MM.1S (cell line): ENCODE data around the gene ANKS1B.
"Not testable (repeated sequence)": the region's sequence is repeated elsewhere in the genome, so short reads cannot be mapped to it uniquely, and the experiment has no call there.

Source experiments
- DNase-seq: peaks from one replicate; pipeline ENCODE4 v3.0.0-alpha.2; 2015
- H2AFZ ChIP-seq: fragments of 300-600 bp; sonication (generic); 2 replicates; pipeline ENCODE4 v1.6.0; 2016; ENCODE audit warnings: antibody characterized with exemption, low read length
- H3F3A ChIP-seq: fragments of 300-600 bp; sonication (generic); 2 replicates; pipeline ENCODE4 v1.6.1; 2016; ENCODE audit warnings: mild to moderate bottlenecking, antibody characterized with exemption, low read length, moderate library complexity, mixed read lengths; ENCODE audit not compliant: insufficient read depth
- H3K27ac ChIP-seq: fragments of 300-600 bp; sonication (generic); 2 replicates; pipeline ENCODE4 v1.5.1; 2016; ENCODE audit warnings: mild to moderate bottlenecking, low read length
- H3K27me3 ChIP-seq: fragments of 300-600 bp; sonication (generic); replicated peaks from 2 replicates; pipeline ENCODE4 v1.6.0; 2016; ENCODE audit warnings: low read length; ENCODE audit not compliant: insufficient read depth
- H3K36me3 ChIP-seq: fragments of 300-600 bp; sonication (generic); replicated peaks from 2 replicates; pipeline ENCODE4 v1.6.1; 2016; ENCODE audit warnings: mild to moderate bottlenecking, low read length, mixed read lengths; ENCODE audit not compliant: insufficient read depth
- H3K4me1 ChIP-seq: fragments of 300-600 bp; sonication (generic); 2 replicates; pipeline ENCODE4 v1.6.1; 2016; ENCODE audit warnings: low read length, mixed read lengths
- H3K4me2 ChIP-seq: fragments of 300-600 bp; sonication (generic); 2 replicates; pipeline ENCODE4 v1.6.0; 2016; ENCODE audit warnings: low read depth, low read length
- H3K4me3 ChIP-seq: fragments of 300-600 bp; sonication (generic); 2 replicates; pipeline ENCODE4 v1.5.1; 2016; ENCODE audit warnings: low read length, mixed read lengths
- H3K79me2 ChIP-seq: fragments of 300-600 bp; sonication (generic); 2 replicates; pipeline ENCODE4 v1.6.1; 2016; ENCODE audit warnings: mixed run types, low read length, mixed read lengths
- H3K9ac ChIP-seq: fragments of 300-600 bp; sonication (generic); 2 replicates; pipeline ENCODE4 v1.6.1; 2016; ENCODE audit warnings: low read length, mixed read lengths
- H3K9me2 ChIP-seq: fragments of 300-600 bp; sonication (generic); replicated peaks from 2 replicates; pipeline ENCODE4 v1.6.1; 2016; ENCODE audit warnings: mild to moderate bottlenecking, low read length, mixed read lengths; ENCODE audit not compliant: insufficient read depth
- H3K9me3 ChIP-seq: fragments of 300-600 bp; sonication (generic); replicated peaks from 2 replicates; pipeline ENCODE4 v1.6.1; 2016; ENCODE audit warnings: mild to moderate bottlenecking, low read length, mixed read lengths; ENCODE audit not compliant: insufficient read depth
- H4K20me1 ChIP-seq: fragments of 300-600 bp; sonication (generic); 2 replicates; pipeline ENCODE4 v1.6.1; 2016; ENCODE audit warnings: mild to moderate bottlenecking, low read length, moderate library complexity, mixed read lengths; ENCODE audit not compliant: insufficient read depth
- CTCF ChIP-seq: fragments of 300-600 bp; sonication (generic); IDR thresholded peaks from 2 replicates; pipeline ENCODE4 v1.5.1; 2016; ENCODE audit warnings: antibody characterized with exemption, low read length, mixed read lengths
- EZH2 ChIP-seq: fragments of 300-600 bp; sonication (generic); optimal IDR thresholded peaks from 2 replicates; pipeline ENCODE3; 2017; ENCODE audit warnings: low read depth, mild to moderate bottlenecking, antibody characterized with exemption, low read length, mixed read lengths
- EZH2phosphoT487 ChIP-seq: fragments of 300-600 bp; sonication (generic); IDR thresholded peaks from 2 replicates; pipeline ENCODE4 v1.6.1; 2018; ENCODE audit warnings: antibody characterized with exemption, low read length

ANKS1B gene

GRCh38 chr12:99806304-99806703 lies 178.4 kb downstream of the ANKS1B start:
- Histone ChIP-seq H3K4me2 (no peak overlapping the region), H2AFZ (no peak overlapping the region), H3K79me2 (no peaks in the 10 kb centered on the region), H3K36me3 (no peaks in the 10 kb centered on the region), H3K4me3 (no peak overlapping the region), H3K27ac (no peak overlapping the region), H3K4me1 (no peaks in the 10 kb centered on the region), H3K27me3 (no peaks in the 10 kb centered on the region), H3K9me2 (no peaks in the 10 kb centered on the region), H3F3A (no peaks in the 10 kb centered on the region), H3K9ac (no peak overlapping the region), H3K9me3 (no peaks in the 10 kb centered on the region), H4K20me1 (no peaks in the 10 kb centered on the region)
- no peak for DNase-seq
- TF ChIP-seq EZH2 (no peak), CTCF (no peak), EZH2phosphoT487 (no peak)

- no peaks in the 10 kb centered on the region for H3K36me3 ChIP-seq
- H3K4me3 ChIP-seq, result no peak overlapping the region
- no peaks in the 10 kb centered on the region for H3K9me3 ChIP-seq
- no peaks in the 10 kb centered on the region for H4K20me1 ChIP-seq
- no peaks in the 10 kb centered on the region for H3K27me3 ChIP-seq
- H3K9ac ChIP-seq, result no peak overlapping the region
- H3K4me2 ChIP-seq, result no peak overlapping the region
- TF ChIP-seq CTCF, result no peak
- TF ChIP-seq EZH2, result no peak
- TF ChIP-seq EZH2phosphoT487, result no peak
- H3K4me1 ChIP-seq, result no peaks in the 10 kb centered on the region
- no peak overlapping the region for H2AFZ ChIP-seq
- no peaks in the 10 kb centered on the region for H3K9me2 ChIP-seq
- H3K79me2 ChIP-seq, result no peaks in the 10 kb centered on the region
- no peaks in the 10 kb centered on the region for H3F3A ChIP-seq
- no peak for DNase-seq
- no peak overlapping the region for H3K27ac ChIP-seq
Measured at GRCh38 chr12:99804715-99805114, 180.0 kb downstream of the ANKS1B start.

GRCh38 chr12:99800605-99801004 lies 184.1 kb downstream of the ANKS1B start:
- no peaks in the 10 kb centered on the region for H3K9me2 ChIP-seq
- no peaks in the 10 kb centered on the region for H4K20me1 ChIP-seq
- H3K79me2 ChIP-seq, result no peaks in the 10 kb centered on the region
- no peak overlapping the region for H3K9ac ChIP-seq
- H3K4me1 ChIP-seq, result no peaks in the 10 kb centered on the region
- no peak for DNase-seq
- no peak overlapping the region for H3K4me3 ChIP-seq
- H3K27ac ChIP-seq, result no peak overlapping the region
- no peaks in the 10 kb centered on the region for H3F3A ChIP-seq
- no peak overlapping the region for H3K4me2 ChIP-seq
- TF ChIP-seq EZH2, result no peak
- no peak for TF ChIP-seq CTCF
- no peak for TF ChIP-seq EZH2phosphoT487
- no peak overlapping the region for H2AFZ ChIP-seq
- H3K36me3 ChIP-seq, result no peaks in the 10 kb centered on the region
- H3K9me3 ChIP-seq, result no peaks in the 10 kb centered on the region
- no peaks in the 10 kb centered on the region for H3K27me3 ChIP-seq

- H3K9ac ChIP-seq, H3F3A ChIP-seq, H3K4me1 ChIP-seq, H3K36me3 ChIP-seq, H3K4me2 ChIP-seq, H3K4me3 ChIP-seq, H4K20me1 ChIP-seq, H2AFZ ChIP-seq, DNase-seq, H3K9me2 ChIP-seq, H3K27me3 ChIP-seq, H3K9me3 ChIP-seq, H3K27ac ChIP-seq, H3K79me2 ChIP-seq: not testable (repeated sequence)
Measured at GRCh38 chr12:99797931-99798330, 186.8 kb downstream of the ANKS1B start.
